Neutrophil (primary cell): Measurements from ENCODE around the gene ATP8B4.

Experiments
- H3K27ac ChIP-seq: fragments of 200-600 bp; sonication (generic); 2 replicates; pipeline ENCODE4 v1.5.1; 2016; ENCODE audit warnings: mild to moderate bottlenecking, moderate library complexity
- H3K27me3 ChIP-seq: fragments of 200-600 bp; sonication (generic); 2 replicates; pipeline ENCODE4 v1.6.0; 2016; ENCODE audit warnings: mild to moderate bottlenecking
- H3K36me3 ChIP-seq: fragments of 200-600 bp; sonication (generic); 2 replicates; pipeline ENCODE4 v1.5.1; 2017
- H3K4me1 ChIP-seq, 2 experiments: fragments of 200-600 bp in 1 of 2; sonication (generic) in 1 of 2; 1 replicate in 1 of 2; 2 replicates in 1 of 2; pipeline versions ENCODE4 v1.5.1 to v1.6.1; 2013 to 2016; ENCODE audit warnings: low read depth in 1 of 2, low read length in 1 of 2, mild to moderate bottlenecking in 1 of 2, moderate library complexity in 1 of 2; ENCODE audit not compliant: control insufficient read depth in 1 of 2, insufficient read depth in 1 of 2
- H3K4me3 ChIP-seq, 2 experiments: fragments of 200-600 bp in 1 of 2; sonication (generic) in 1 of 2; 1 replicate in 1 of 2; 2 replicates in 1 of 2; pipeline ENCODE4 v1.5.1; 2013 to 2016; ENCODE audit warnings: low read depth in 1 of 2, low read length in 1 of 2, mild to moderate bottlenecking in 1 of 2, moderate library complexity in 1 of 2
- H3K9me3 ChIP-seq: fragments of 200-600 bp; sonication (generic); 2 replicates; pipeline ENCODE4 v1.5.1; 2016
- CTCF ChIP-seq: fragments of 200-600 bp; sonication (generic); IDR thresholded peaks from 2 replicates; pipeline ENCODE4 v1.5.1; 2016; ENCODE audit warnings: antibody characterized with exemption

ATP8B4 gene

GRCh38 chr15:50065279-50065678 lies 53.8 kb downstream of the ATP8B4 start:
- Histone ChIP-seq H3K36me3 (no peaks in the 10 kb centered on the region), H3K9me3 (no peaks in the 10 kb centered on the region), H3K4me3 (no peak overlapping the region), H3K27me3 (no peaks in the 10 kb centered on the region), H3K27ac (peak overlapping the region; percentile 74), H3K4me1 (peaks cover 56 to 66% of the 10 kb centered on the region in 2 experiments)
- no peak for TF ChIP-seq CTCF

GRCh38 chr15:50064673-50065072 lies 54.4 kb downstream of the ATP8B4 start:
- Histone ChIP-seq H3K27me3 (no peaks in the 10 kb centered on the region), H3K27ac (peak overlapping the region; percentile 74), H3K36me3 (no peaks in the 10 kb centered on the region), H3K4me1 (peaks cover 56 to 72% of the 10 kb centered on the region in 2 experiments), H3K9me3 (no peaks in the 10 kb centered on the region), H3K4me3 (peak overlapping the region in 1 of 2 experiments; percentile 24)
- no peak for TF ChIP-seq CTCF

GRCh38 chr15:50063226-50063625 lies 55.8 kb downstream of the ATP8B4 start:
- Histone ChIP-seq H3K9me3 (no peaks in the 10 kb centered on the region), H3K27ac (peak overlapping the region; percentile 74), H3K4me3 (no peak overlapping the region), H3K27me3 (no peaks in the 10 kb centered on the region), H3K36me3 (no peaks in the 10 kb centered on the region), H3K4me1 (peaks cover 56 to 77% of the 10 kb centered on the region in 2 experiments)
- no peak for TF ChIP-seq CTCF

GRCh38 chr15:50061503-50061902 lies 57.5 kb downstream of the ATP8B4 start:
- no peak for TF ChIP-seq CTCF
- Histone ChIP-seq H3K4me3 (no peak overlapping the region), H3K27ac (peak overlapping the region; percentile 74), H3K36me3 (no peaks in the 10 kb centered on the region), H3K9me3 (no peaks in the 10 kb centered on the region), H3K4me1 (peaks cover 45 to 75% of the 10 kb centered on the region in 2 experiments), H3K27me3 (no peaks in the 10 kb centered on the region)

GRCh38 chr15:50059883-50060282 lies 59.1 kb downstream of the ATP8B4 start:
- Histone ChIP-seq H3K4me1 (peaks cover 45 to 76% of the 10 kb centered on the region in 2 experiments), H3K9me3 (no peaks in the 10 kb centered on the region), H3K4me3 (peak overlapping the region in 1 of 2 experiments; percentile 20), H3K36me3 (no peaks in the 10 kb centered on the region), H3K27ac (peak overlapping the region; percentile 74), H3K27me3 (no peaks in the 10 kb centered on the region)
- TF ChIP-seq CTCF = no peak
